ENCODE measurements around the gene SLC9A9. TPM values are rescaled to one million over a fixed set of nuclear protein-coding genes. Genes with fewer than 3 reads are reported as not detected.

The SLC9A9 gene
- polyA plus RNA-seq, 1 experiment: 2.4 TPM

GRCh38 chr3:143812481-143812880 is 35.8 kb downstream of the SLC9A9 start:
- CTCF ChIA-PET: no interaction called here
- POLR2A ChIA-PET: no interaction called here
- H3K27me3 ChIP-seq (ENCODE audit: control insufficient read depth, insufficient read depth, low read length): no peaks in the 10 kb centered on the region
- DNase-seq (ENCODE audit: low read depth): no peak
- no peak for TF ChIP-seq CTCF (IDR thresholded peaks at IDR 0.05; ENCODE audit: insufficient read depth, low read depth, low read length)
- H3K4me3 ChIP-seq (ENCODE audit: low read depth, low read length): no peak overlapping the region
- no peaks in the 10 kb centered on the region for H3K36me3 ChIP-seq (ENCODE audit: control insufficient read depth, insufficient read depth, low read length)

GRCh38 chr3:143811602-143812001 is 36.7 kb downstream of the SLC9A9 start:
- ChIA-PET POLR2A (no interaction called here), CTCF (no interaction called here)
- TF ChIP-seq CTCF (IDR thresholded peaks at IDR 0.05; ENCODE audit: insufficient read depth, low read depth, low read length): no peak
- H3K27me3 ChIP-seq (ENCODE audit: control insufficient read depth, insufficient read depth, low read length): no peaks in the 10 kb centered on the region
- H3K4me3 ChIP-seq (ENCODE audit: low read depth, low read length): no peak overlapping the region
- no peaks in the 10 kb centered on the region for H3K36me3 ChIP-seq (ENCODE audit: control insufficient read depth, insufficient read depth, low read length)
- DNase-seq (ENCODE audit: low read depth): no peak

GRCh38 chr3:143810953-143811265 is 37.4 kb downstream of the SLC9A9 start:
- H3K27me3 ChIP-seq (ENCODE audit: control insufficient read depth, insufficient read depth, low read length): no peaks in the 10 kb centered on the region
- no peak overlapping the region for H3K4me3 ChIP-seq (ENCODE audit: low read depth, low read length)
- H3K36me3 ChIP-seq (ENCODE audit: control insufficient read depth, insufficient read depth, low read length): no peaks in the 10 kb centered on the region
- no peak for TF ChIP-seq CTCF (IDR thresholded peaks at IDR 0.05; ENCODE audit: insufficient read depth, low read depth, low read length)
- ChIA-PET CTCF (no interaction called here), POLR2A (no interaction called here)
- no peak for DNase-seq (ENCODE audit: low read depth)

GRCh38 chr3:143810166-143810952 is 37.9 kb downstream of the SLC9A9 start:
- Histone ChIP-seq H3K4me3 (ENCODE audit: low read depth, low read length) (no peak overlapping the region), H3K27me3 (ENCODE audit: control insufficient read depth, insufficient read depth, low read length) (no peaks in the 10 kb centered on the region), H3K36me3 (ENCODE audit: control insufficient read depth, insufficient read depth, low read length) (no peaks in the 10 kb centered on the region)
- CTCF ChIA-PET: no interaction called here
- POLR2A ChIA-PET: no interaction called here
- DNase-seq (ENCODE audit: low read depth): no peak
- no peak for TF ChIP-seq CTCF (IDR thresholded peaks at IDR 0.05; ENCODE audit: insufficient read depth, low read depth, low read length)

GRCh38 chr3:143809121-143809621 is 39.1 kb downstream of the SLC9A9 start:
- Histone ChIP-seq H3K36me3 (ENCODE audit: control insufficient read depth, insufficient read depth, low read length) (no peaks in the 10 kb centered on the region), H3K27me3 (ENCODE audit: control insufficient read depth, insufficient read depth, low read length) (no peaks in the 10 kb centered on the region), H3K4me3 (ENCODE audit: low read depth, low read length) (no peak overlapping the region)
- TF ChIP-seq CTCF (IDR thresholded peaks at IDR 0.05; ENCODE audit: insufficient read depth, low read depth, low read length): no peak
- no peak for DNase-seq (ENCODE audit: low read depth)
- ChIA-PET CTCF (no interaction called here), POLR2A (no interaction called here)
